ENCODE data around the gene TXNRD1.

DNA sequence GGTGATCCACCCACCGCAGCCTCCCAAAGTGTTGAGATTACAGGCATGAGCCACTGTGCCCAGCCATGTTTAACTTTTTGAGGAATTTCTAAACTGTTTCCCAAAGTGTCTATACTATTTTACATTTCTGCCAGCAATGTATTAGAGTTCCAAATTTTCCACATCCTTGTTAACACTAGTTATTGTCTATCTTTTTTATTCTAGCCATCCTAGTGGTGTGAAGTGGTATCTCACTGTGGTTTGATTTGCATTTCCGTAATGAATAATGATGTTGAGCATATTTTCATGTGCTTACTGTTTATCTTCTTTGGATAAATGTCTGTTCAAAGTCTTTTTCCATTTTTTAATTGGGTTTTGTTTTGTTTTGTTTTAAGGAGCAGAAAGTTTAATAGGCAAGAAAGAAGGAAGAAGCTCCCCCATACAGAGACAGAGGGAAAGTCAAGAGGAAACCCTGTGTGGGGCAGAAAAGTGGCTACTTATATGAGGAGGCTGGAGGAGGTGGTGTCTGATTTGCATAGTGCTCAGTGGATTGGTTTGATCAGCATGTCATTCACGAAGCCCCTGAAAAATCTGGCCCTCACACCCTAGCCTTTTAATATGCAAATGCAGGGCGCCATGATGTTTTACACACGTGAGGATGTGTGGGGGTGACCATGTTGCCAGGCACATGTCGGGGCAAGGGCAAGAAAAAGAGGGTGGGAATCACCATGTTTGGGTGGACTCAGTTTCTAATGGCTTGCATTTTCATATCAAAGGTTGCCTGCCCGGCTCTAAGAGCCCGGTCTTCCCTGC lies 14.9 kb downstream of the TXNRD1 start:
- TF ChIP-seq, protein P1, sequence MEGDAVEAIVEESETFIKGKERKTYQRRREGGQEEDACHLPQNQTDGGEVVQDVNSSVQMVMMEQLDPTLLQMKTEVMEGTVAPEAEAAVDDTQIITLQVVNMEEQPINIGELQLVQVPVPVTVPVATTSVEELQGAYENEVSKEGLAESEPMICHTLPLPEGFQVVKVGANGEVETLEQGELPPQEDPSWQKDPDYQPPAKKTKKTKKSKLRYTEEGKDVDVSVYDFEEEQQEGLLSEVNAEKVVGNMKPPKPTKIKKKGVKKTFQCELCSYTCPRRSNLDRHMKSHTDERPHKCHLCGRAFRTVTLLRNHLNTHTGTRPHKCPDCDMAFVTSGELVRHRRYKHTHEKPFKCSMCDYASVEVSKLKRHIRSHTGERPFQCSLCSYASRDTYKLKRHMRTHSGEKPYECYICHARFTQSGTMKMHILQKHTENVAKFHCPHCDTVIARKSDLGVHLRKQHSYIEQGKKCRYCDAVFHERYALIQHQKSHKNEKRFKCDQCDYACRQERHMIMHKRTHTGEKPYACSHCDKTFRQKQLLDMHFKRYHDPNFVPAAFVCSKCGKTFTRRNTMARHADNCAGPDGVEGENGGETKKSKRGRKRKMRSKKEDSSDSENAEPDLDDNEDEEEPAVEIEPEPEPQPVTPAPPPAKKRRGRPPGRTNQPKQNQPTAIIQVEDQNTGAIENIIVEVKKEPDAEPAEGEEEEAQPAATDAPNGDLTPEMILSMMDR (IDR thresholded peaks at IDR 0.05): no peak
- TF ChIP-seq EP300 (IDR thresholded peaks at IDR 0.05): no peak
